Central memory CD8-positive, alpha-beta T cell (primary cell): Measurements from ENCODE around the gene RAD51B.
"Not testable (repeated sequence)": the region's sequence is repeated elsewhere in the genome, so short reads cannot be mapped to it uniquely, and the experiment has no call there.

ENCODE experiments used
- ATAC-seq: fragments of 150-1000 bp; cut with Tn5 transposase; replicated peaks from 2 replicates; pipeline ENCODE4 v1.10.0; 2022; ENCODE audit warnings: mild to moderate bottlenecking, moderate FRiP score, moderate number of reproducible peaks; ENCODE audit not compliant: poor library complexity, severe bottlenecking; ENCODE audit errors: extremely low read depth
- DNase-seq, 2 donors: peaks; one replicate each; pipeline ENCODE4 v3.0.0; 2021; ENCODE audit warnings: low spot score in 2 of 2
- H3K27ac Mint-ChIP-seq: one replicate; pipeline ENCODE4 v1.8.0; 2022; ENCODE audit warnings: low read depth, mild to moderate bottlenecking, moderate library complexity, mixed read lengths
- H3K27me3 Mint-ChIP-seq: one replicate; pipeline ENCODE4 v1.8.0; 2022; ENCODE audit warnings: mixed read lengths
- H3K36me3 Mint-ChIP-seq: one replicate; pipeline ENCODE4 v1.8.0; 2022; ENCODE audit warnings: mild to moderate bottlenecking, moderate library complexity, mixed read lengths; ENCODE audit not compliant: insufficient read depth
- H3K4me1 Mint-ChIP-seq: one replicate; pipeline ENCODE4 v1.8.0; 2022; ENCODE audit warnings: mixed read lengths
- H3K4me3 Mint-ChIP-seq: one replicate; pipeline ENCODE4 v1.8.0; 2022; ENCODE audit warnings: mild to moderate bottlenecking, moderate library complexity, mixed read lengths
- H3K9me3 Mint-ChIP-seq: one replicate; pipeline ENCODE4 v1.8.0; 2022; ENCODE audit warnings: mixed read lengths

Gene RAD51B

GRCh38 chr14:68015356-68016254, 196.0 kb downstream of the RAD51B start:
- no peak overlapping the region for H3K27ac Mint-ChIP-seq
- H3K27me3 Mint-ChIP-seq: no peaks in the 10 kb centered on the region
- H3K4me1 Mint-ChIP-seq: no peaks in the 10 kb centered on the region
- H3K9me3 Mint-ChIP-seq: no peaks in the 10 kb centered on the region
- no peak overlapping the region for H3K4me3 Mint-ChIP-seq
- no peak for ATAC-seq
- H3K36me3 Mint-ChIP-seq: no peaks in the 10 kb centered on the region
- DNase-seq: no peak

DNA sequence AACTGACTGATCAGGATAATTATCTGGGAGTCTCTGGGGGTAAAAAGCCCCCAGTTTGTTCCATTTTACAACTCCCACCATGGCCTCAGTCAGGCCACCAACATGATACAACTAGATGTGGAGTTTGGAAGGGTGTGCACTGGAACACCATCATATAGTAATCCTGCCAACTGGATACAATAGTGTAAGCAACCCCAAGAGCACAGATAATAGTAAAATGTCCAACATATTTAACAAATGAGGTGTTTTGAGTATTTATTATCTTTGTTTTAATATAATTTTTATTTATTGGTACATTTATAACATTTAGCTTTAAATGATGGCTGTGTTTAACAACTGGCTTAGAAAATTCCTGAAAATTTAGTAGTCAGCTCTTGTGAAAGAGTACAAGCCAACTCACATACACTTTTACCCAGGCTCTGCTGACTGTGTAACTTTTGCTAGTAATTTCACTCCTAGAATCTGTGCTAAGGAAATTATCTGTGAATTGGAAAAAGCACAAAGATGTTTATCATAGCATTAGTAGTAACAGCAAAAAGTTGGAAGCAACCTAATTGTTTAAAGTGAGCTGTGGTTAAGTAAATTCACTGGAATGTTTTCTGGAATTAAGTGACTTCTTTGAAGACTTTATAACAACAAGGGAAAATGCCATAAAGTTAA, 196.8 kb downstream of the RAD51B start:
- H3K4me1 Mint-ChIP-seq: no peaks in the 10 kb centered on the region
- no peak overlapping the region for H3K27ac Mint-ChIP-seq
- H3K9me3 Mint-ChIP-seq: no peaks in the 10 kb centered on the region
- no peak overlapping the region for H3K4me3 Mint-ChIP-seq
- peaks cover 1% of the 10 kb centered on the region for H3K36me3 Mint-ChIP-seq
- no peaks in the 10 kb centered on the region for H3K27me3 Mint-ChIP-seq
- ATAC-seq (no peak), DNase-seq (no peak)

- Mint-ChIP-seq H3K27ac (no peak overlapping the region), H3K4me1 (no peaks in the 10 kb centered on the region), H3K9me3 (peaks cover 10% of the 10 kb centered on the region), H3K4me3 (no peak overlapping the region), H3K27me3 (no peaks in the 10 kb centered on the region), H3K36me3 (peaks cover 2% of the 10 kb centered on the region)
- ATAC-seq: no peak
- DNase-seq: no peak
Measured at GRCh38 chr14:68018598-68018997, 199.0 kb downstream of the RAD51B start.

DNA sequence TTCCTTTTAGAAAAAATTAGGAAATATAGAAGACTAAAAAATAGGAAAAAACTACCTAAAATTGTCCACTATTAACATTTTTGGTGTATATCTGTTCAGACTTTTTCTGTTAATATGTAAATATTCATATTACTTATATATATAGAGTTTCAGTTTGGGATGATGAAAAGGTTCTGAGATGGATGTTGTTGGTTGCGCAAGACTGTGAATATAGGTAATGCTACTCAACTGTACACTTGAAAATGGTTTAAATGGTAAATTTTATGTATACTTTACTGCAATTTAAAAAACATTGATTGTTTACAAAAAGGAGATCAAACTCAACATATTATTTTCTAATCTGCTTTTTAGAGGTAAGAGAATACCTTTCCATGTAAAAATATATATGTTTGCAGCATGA, 200.9 kb downstream of the RAD51B start:
- Mint-ChIP-seq H3K4me3 (no peak overlapping the region), H3K27ac (no peak overlapping the region)

DNA sequence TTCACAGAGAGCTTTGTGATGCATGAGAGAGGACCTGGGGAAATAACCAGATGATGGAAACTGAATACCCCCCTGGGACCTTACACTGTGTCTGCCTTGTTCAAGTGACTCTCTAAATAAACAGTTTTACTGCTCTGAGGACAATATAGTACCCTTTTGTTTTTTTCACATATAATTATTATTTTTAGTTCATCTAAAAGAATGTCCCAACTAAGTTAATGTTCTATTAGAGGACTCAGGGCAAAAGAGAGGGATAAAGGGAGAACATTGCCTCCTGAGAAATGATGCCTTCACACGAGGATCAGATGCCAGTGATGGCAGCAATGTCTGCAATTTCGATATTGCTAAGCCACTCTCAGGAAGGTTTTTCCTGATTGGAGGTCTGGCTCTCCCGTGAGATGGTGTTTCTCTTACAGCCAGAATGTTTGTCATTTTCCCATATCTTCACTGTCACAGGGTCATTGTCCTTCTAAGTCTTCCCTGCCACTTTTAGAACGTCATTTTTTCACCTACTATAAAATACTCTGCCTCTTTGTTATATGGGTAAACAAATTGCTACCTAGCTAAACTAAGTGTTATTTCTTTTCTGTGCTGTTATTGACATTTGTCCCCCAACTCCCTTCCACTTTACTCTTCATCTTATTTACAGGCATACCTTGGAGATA, 201.6 kb downstream of the RAD51B start:
- Mint-ChIP-seq H3K4me1 (no peaks in the 10 kb centered on the region), H3K27ac (no peak overlapping the region), H3K4me3 (no peak overlapping the region), H3K27me3 (no peaks in the 10 kb centered on the region), H3K9me3 (peaks cover 10% of the 10 kb centered on the region), H3K36me3 (peaks cover 4% of the 10 kb centered on the region)
- ATAC-seq: no peak
- no peak for DNase-seq

More for the DNA sequence above, 200.9 kb downstream of the RAD51B start:
- ATAC-seq (no peak), DNase-seq (no peak)
- Mint-ChIP-seq H3K36me3 (peaks cover 4% of the 10 kb centered on the region), H3K4me1 (no peaks in the 10 kb centered on the region), H3K9me3 (peaks cover 10% of the 10 kb centered on the region), H3K27me3 (no peaks in the 10 kb centered on the region)

- H3K4me1 Mint-ChIP-seq: no peaks in the 10 kb centered on the region
- DNase-seq (no peak), ATAC-seq (no peak)
- H3K4me3 Mint-ChIP-seq: no peak overlapping the region
- H3K27me3 Mint-ChIP-seq: no peaks in the 10 kb centered on the region
- H3K36me3 Mint-ChIP-seq: peaks cover 1% of the 10 kb centered on the region
- no peak overlapping the region for H3K27ac Mint-ChIP-seq
- H3K9me3 Mint-ChIP-seq: peaks cover 10% of the 10 kb centered on the region
Measured at GRCh38 chr14:68027276-68027675, 207.7 kb downstream of the RAD51B start.

- no peak overlapping the region for H3K27ac Mint-ChIP-seq
- H3K27me3 Mint-ChIP-seq: no peaks in the 10 kb centered on the region
- no peaks in the 10 kb centered on the region for H3K4me1 Mint-ChIP-seq
- H3K36me3 Mint-ChIP-seq: peaks cover 1% of the 10 kb centered on the region
- H3K4me3 Mint-ChIP-seq: no peak overlapping the region
- H3K9me3 Mint-ChIP-seq: peaks cover 4% of the 10 kb centered on the region
- DNase-seq (no peak), ATAC-seq (no peak)
Measured at GRCh38 chr14:68028075-68028474, 208.5 kb downstream of the RAD51B start.

GRCh38 chr14:68031011-68031410, 211.4 kb downstream of the RAD51B start:
- ATAC-seq, H3K36me3 Mint-ChIP-seq, DNase-seq, H3K4me1 Mint-ChIP-seq, H3K27me3 Mint-ChIP-seq, H3K4me3 Mint-ChIP-seq, H3K27ac Mint-ChIP-seq, H3K9me3 Mint-ChIP-seq: not testable (repeated sequence)

DNA sequence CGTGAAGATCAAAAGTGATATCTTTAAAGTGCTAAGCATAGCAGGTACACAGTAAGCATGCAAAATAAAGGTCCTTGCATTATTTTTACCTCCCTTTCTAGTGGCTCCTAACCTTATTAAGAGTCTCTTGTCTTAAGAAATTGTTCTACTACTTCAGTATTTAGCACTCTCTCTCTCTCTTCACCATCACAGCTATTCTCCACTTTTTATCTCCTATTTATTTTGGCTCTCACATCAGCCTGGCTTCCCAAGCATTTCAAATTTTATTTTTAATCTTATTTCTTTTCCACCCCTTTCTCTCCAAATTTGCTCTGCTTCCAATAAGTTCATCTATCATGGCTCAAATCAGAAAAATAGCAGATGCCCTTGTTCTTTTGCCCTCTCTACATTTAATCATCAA, 212.6 kb downstream of the RAD51B start:
- H3K27ac Mint-ChIP-seq: no peak overlapping the region
- no peaks in the 10 kb centered on the region for H3K4me1 Mint-ChIP-seq
- H3K9me3 Mint-ChIP-seq: peaks cover 4% of the 10 kb centered on the region
- no peaks in the 10 kb centered on the region for H3K27me3 Mint-ChIP-seq
- DNase-seq (no peak), ATAC-seq (no peak)
- H3K4me3 Mint-ChIP-seq: no peak overlapping the region
- H3K36me3 Mint-ChIP-seq: no peaks in the 10 kb centered on the region

- H3K27ac Mint-ChIP-seq: no peak overlapping the region
- H3K4me1 Mint-ChIP-seq: no peaks in the 10 kb centered on the region
- peaks cover 4% of the 10 kb centered on the region for H3K9me3 Mint-ChIP-seq
- no peaks in the 10 kb centered on the region for H3K36me3 Mint-ChIP-seq
- no peak for DNase-seq
- ATAC-seq: no peak
- no peak overlapping the region for H3K4me3 Mint-ChIP-seq
- H3K27me3 Mint-ChIP-seq: no peaks in the 10 kb centered on the region
Measured at GRCh38 chr14:68033336-68033932, 213.9 kb downstream of the RAD51B start.

DNA sequence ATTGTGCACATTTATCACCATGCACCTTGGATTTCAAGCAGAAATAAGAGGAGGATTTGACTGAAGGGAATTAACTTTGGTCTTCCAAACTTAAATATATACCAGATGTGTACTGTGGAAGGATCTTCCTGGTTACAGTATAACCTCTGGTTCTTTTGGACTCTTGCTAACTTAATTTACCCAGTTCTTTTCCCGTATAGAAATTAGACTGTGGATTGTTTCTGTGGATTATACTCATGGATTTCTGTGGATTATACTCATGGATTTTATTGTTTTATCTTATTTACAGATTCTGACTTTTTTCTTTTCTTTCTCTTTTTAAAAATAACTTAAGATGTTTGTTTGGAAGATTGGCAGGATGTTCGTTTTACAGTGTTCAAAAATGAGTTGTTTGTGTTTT, 215.3 kb downstream of the RAD51B start:
- Mint-ChIP-seq H3K27ac (no peak overlapping the region), H3K36me3 (no peaks in the 10 kb centered on the region), H3K9me3 (no peaks in the 10 kb centered on the region), H3K27me3 (no peaks in the 10 kb centered on the region), H3K4me1 (no peaks in the 10 kb centered on the region), H3K4me3 (no peak overlapping the region)
- no peak for DNase-seq
- ATAC-seq: no peak

GRCh38 chr14:68036202-68036601, 216.6 kb downstream of the RAD51B start:
- Mint-ChIP-seq H3K4me1 (no peaks in the 10 kb centered on the region), H3K27ac (no peak overlapping the region), H3K9me3 (no peaks in the 10 kb centered on the region), H3K36me3 (no peaks in the 10 kb centered on the region), H3K27me3 (no peaks in the 10 kb centered on the region), H3K4me3 (no peak overlapping the region)
- no peak for ATAC-seq
- no peak for DNase-seq
